Lung (tissue), 12 donors: Measurements from ENCODE around the gene BDP1. TPM values are rescaled to one million over a fixed set of nuclear protein-coding genes. Genes with fewer than 3 reads are reported as not detected.
"Not testable (repeated sequence)": the region's sequence is repeated elsewhere in the genome, so short reads cannot be mapped to it uniquely, and the experiment has no call there.

Experiments
- ATAC-seq: fragments of 200-7000 bp; cut with Tn5 transposase; one replicate; pipeline ENCODE4 v1.9.1; 2020; ENCODE audit warnings: moderate number of reproducible peaks; ENCODE audit not compliant: insufficient read depth, low FRiP score
- DNase-seq, 3 donors: peaks; one replicate each; pipeline ENCODE4 v3.0.0-alpha.2; 2013 to 2017
- H3K27ac ChIP-seq, 2 donors: one replicate each; pipeline ENCODE4 v1.5.1; 2013; ENCODE audit warnings: mild to moderate bottlenecking in 2 of 2, moderate library complexity in 2 of 2, control low read depth in 1 of 2, inconsistent platforms in 1 of 2, low read depth in 1 of 2, low read length in 1 of 2
- H3K27me3 ChIP-seq, 3 donors: one replicate each; pipeline ENCODE4 v1.5.1; 2013; ENCODE audit warnings: low read length in 2 of 3; ENCODE audit not compliant: control insufficient read depth in 3 of 3, insufficient read depth in 3 of 3
- H3K36me3 ChIP-seq, 4 donors: one replicate each; pipeline ENCODE4 v1.5.1; 2013; ENCODE audit warnings: low read length in 4 of 4, mild to moderate bottlenecking in 1 of 4, moderate library complexity in 1 of 4; ENCODE audit not compliant: control insufficient read depth in 4 of 4, insufficient read depth in 4 of 4
- H3K4me1 ChIP-seq, 5 donors: one replicate each; pipeline ENCODE4 v1.5.1; 2013; ENCODE audit warnings: low read length in 5 of 5, mild to moderate bottlenecking in 2 of 5, moderate library complexity in 1 of 5; ENCODE audit not compliant: control insufficient read depth in 5 of 5, insufficient read depth in 5 of 5
- H3K4me3 ChIP-seq: one replicate; pipeline ENCODE4 v1.5.1; 2013; ENCODE audit warnings: mild to moderate bottlenecking, control low read depth, moderate library complexity
- H3K9ac ChIP-seq, 2 donors: one replicate each; pipeline ENCODE4 v1.5.1; 2013; ENCODE audit warnings: low read length in 2 of 2, control low read depth in 1 of 2; ENCODE audit not compliant: insufficient read depth in 1 of 2
- H3K9me3 ChIP-seq, 4 donors: one replicate each; pipeline ENCODE4 v1.5.1; 2013; ENCODE audit warnings: low read length in 3 of 4, mild to moderate bottlenecking in 1 of 4, moderate library complexity in 1 of 4; ENCODE audit not compliant: control insufficient read depth in 4 of 4, insufficient read depth in 3 of 4
- CTCF ChIP-seq: IDR thresholded peaks from 2 replicates; pipeline ENCODE4 v1.5.1; 2012; ENCODE audit warnings: mild to moderate bottlenecking; ENCODE audit errors: control extremely low read depth, extremely low read depth
- WGBS, 2 donors: extraction: QIAGEN DNeasy Blood & Tissue Kit; methylation state at CpG; one replicate each; pipeline ENCODE4 v1.1.7; 2013; 5-methylcytosine and 5-hydroxymethylcytosine counted together
- polyA plus RNA-seq, 2 donors: library from polyadenylated mRNA; stranded (reverse); fragments of 200-250 nt; gene quantifications; one replicate each; pipeline ENCODE4 v1.2.1, GENCODE V29; 2013
- total RNA-seq, 2 donors: library from RNA; depleted of rRNA in 1 of 2; stranded (reverse); fragments of >200 nt in 1 of 2; gene quantifications; one replicate each; pipeline ENCODE4 v1.2.1, GENCODE V29; 2014 to 2021
- donor health status: control.
- donor health status: control.
- donor health status: Bipolar disorder and iron deficiency.
- donor health status: healthy.
- donor health status: DM: yes; HTN: yes; CAD: no.

BDP1 gene
- total and polyA plus RNA-seq, 4 donors: 7.8 to 59.1 (median 18.1) TPM

GRCh38 chr5:71563161-71563560 lies 107.7 kb downstream of the BDP1 start:
- H3K9me3 ChIP-seq: no peaks in the 10 kb centered on the region
- 97 to 98% methylated on average over 4 of the region's 4 CpGs for WGBS, 2 donors
- H3K9ac ChIP-seq: no peak overlapping the region
- DNase-seq: no peak
- no peaks in the 10 kb centered on the region for H3K4me1 ChIP-seq
- no peak overlapping the region for H3K27ac ChIP-seq
- no peak overlapping the region for H3K4me3 ChIP-seq
- H3K27me3 ChIP-seq: no peaks in the 10 kb centered on the region
- ATAC-seq: no peak
- TF ChIP-seq CTCF: no peak
- H3K36me3 ChIP-seq: peaks cover 13 to 38% (median 26%) of the 10 kb centered on the region in 4 donors

GRCh38 chr5:71564895-71565294 lies 109.4 kb downstream of the BDP1 start:
- H3K9ac ChIP-seq: no peak overlapping the region
- no peak overlapping the region for H3K27ac ChIP-seq
- DNase-seq (no peak), ATAC-seq (no peak)
- no peaks in the 10 kb centered on the region for H3K4me1 ChIP-seq
- H3K4me3 ChIP-seq: no peak overlapping the region
- no peak for TF ChIP-seq CTCF
- H3K36me3 ChIP-seq: peaks cover 14 to 33% (median 22%) of the 10 kb centered on the region in 4 donors
- H3K9me3 ChIP-seq: no peaks in the 10 kb centered on the region
- H3K27me3 ChIP-seq: no peaks in the 10 kb centered on the region

GRCh38 chr5:71569748-71570509 lies 114.5 kb downstream of the BDP1 start:
- Histone ChIP-seq H3K4me3 (no peak overlapping the region), H3K9me3 (no peaks in the 10 kb centered on the region), H3K36me3 (peaks cover 3 to 10% (median 6%) of the 10 kb centered on the region in 4 donors), H3K27me3 (no peaks in the 10 kb centered on the region), H3K4me1 (peaks cover 0 to 2% (median 0%) of the 10 kb centered on the region in 5 donors), H3K9ac (no peak overlapping the region), H3K27ac (no peak overlapping the region)
- no peak for ATAC-seq
- 70 to 95% methylated on average over 5 of the region's 5 CpGs for WGBS, 2 donors
- no peak for TF ChIP-seq CTCF
- DNase-seq: no peak

- not testable (repeated sequence) for H3K4me1 ChIP-seq, H3K27me3 ChIP-seq, ATAC-seq, H3K9me3 ChIP-seq, H3K36me3 ChIP-seq, H3K4me3 ChIP-seq, H3K27ac ChIP-seq, DNase-seq, H3K9ac ChIP-seq
- WGBS, 2 donors: 89 to 96% methylated on average over 7 of the region's 7 CpGs
Observed at GRCh38 chr5:71571811-71572210, 116.4 kb downstream of the BDP1 start.
